Astrocyte of the hippocampus (primary cell): ENCODE data around the gene SELP.

ENCODE experiments used
- DNase-seq: peaks from one replicate; pipeline ENCODE4 v3.0.0; 2011; ENCODE audit warnings: low read depth, low spot score

Gene SELP

DNA sequence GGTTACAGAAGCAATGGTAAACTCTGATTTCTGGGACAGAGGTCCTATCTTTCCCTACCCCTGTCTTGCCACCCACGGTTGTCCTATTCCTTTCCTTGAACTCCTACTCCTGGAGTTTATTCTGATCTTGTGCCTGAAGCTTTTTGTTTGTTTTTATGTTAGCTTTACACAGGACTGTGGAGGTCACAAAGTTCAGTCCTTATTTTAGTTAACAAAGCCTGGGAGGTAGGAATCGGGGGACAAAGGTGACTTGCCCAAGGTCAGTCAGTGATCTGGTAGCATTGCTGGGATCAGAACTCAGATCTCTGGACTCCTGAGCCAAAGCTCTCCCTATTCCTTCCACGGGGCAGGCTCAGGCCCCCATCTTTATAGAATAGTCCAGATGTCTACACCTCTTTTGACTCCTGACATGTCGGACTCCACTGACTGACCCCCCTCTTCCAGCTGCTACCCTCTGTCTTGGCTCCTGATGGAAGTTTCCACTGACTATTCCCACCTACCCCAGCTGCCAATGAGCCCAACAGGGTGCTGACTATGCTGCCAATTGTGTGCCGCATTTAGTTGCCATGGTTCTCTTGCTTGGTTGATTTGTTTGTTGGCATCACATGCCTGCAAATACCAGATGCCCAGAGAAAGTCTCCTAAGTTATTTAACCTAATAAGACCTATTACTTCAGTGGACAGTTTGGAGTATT, 53.5 kb downstream of the SELP start:
- no peak for DNase-seq

DNA sequence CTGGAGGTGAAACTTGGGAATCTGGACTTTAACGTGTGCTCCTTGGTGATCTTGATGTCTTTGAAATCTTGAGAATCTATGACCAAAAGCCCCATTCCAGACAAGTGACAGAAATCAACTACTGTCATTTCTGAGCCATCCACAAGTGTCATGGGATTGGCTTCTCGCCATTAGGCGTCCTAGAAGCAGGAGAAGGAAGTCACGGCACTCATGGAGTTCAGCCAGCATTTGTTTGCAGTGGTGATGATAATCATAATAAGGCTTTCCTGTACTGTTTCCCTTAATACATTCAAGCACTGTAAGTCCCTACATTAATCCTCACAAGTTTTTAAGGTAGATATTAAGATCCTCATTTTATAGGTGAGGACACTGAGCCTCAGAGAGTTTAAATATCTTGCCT, 55.6 kb downstream of the SELP start:
- DNase-seq = no peak

DNA sequence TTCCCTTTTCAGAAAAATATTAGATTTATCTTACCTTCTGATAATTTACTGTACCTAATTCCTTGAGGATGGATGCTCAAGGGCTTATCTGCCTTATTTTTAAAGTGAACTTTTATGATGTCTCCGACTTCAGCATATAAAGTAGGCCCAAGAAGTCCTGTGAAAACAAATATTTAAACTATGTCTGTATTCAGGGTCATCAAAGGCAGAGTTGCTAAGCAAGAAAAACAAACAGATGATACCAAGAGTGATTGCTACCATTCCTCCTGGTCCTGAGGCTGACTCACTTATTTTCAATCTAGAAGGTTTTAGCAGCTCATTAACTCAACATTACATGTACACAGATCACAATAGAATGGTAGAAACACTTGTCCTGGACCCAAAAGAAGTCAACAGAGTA, 57.7 kb downstream of the SELP start:
- DNase-seq = peak; percentile 18

DNA sequence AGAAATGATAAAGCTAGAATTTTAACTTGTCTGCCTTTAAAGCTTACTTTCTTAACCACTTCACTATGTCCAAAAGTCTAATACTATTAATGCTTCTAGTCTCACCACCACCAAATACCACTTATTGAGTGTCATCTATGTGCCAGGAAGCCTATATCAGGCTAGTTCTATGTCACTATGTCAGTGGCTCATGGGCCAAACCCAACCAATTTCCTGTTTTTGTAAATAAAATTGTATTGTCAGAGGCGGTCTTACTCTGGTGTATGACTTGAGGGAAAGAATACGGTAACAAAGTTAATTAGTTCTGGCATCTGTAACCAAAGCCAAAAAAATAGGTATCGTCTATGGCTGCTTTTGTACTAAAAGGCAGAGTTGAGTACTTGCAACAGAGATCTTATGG, 58.5 kb downstream of the SELP start:
- no peak for DNase-seq

DNA sequence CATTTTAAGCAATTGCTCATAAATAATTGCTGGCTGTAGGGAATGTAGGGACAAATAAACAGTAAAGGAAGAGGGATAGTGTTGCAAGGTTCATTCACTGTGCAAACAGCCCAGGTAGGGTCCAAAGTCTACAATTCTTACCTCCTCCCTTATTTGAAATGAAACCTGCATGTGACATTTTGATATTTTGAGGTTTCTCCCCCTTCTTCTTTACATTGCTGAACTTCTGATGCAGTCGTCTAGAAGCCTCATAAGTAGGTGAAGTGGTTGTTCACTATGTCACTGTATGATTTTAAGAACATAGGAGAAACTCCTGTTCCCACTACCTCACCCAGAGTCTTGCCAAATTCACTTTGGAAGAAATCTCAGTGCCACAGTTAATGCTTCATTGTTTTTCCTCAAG, 59.8 kb downstream of the SELP start:
- no peak for DNase-seq

DNA sequence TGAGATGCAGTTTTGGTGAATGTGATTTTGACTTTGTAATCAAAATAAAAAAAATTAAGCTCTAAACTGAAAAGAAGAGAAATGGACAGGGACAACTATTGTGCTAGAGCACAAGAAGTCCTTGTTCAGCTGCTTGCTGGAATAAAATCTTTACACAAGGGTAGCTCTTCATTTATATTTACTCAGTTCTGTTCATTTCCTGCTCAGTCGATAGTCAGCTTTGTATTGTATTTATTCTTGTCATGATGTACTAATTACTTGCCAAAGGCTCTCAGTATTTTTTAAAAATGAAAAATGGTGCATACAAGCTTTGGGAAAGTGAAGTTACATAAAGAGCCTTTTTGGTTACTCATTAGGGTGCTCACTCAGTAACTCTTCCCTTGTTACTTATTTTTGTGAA, 61.4 kb downstream of the SELP start:
- DNase-seq = no peak

DNA sequence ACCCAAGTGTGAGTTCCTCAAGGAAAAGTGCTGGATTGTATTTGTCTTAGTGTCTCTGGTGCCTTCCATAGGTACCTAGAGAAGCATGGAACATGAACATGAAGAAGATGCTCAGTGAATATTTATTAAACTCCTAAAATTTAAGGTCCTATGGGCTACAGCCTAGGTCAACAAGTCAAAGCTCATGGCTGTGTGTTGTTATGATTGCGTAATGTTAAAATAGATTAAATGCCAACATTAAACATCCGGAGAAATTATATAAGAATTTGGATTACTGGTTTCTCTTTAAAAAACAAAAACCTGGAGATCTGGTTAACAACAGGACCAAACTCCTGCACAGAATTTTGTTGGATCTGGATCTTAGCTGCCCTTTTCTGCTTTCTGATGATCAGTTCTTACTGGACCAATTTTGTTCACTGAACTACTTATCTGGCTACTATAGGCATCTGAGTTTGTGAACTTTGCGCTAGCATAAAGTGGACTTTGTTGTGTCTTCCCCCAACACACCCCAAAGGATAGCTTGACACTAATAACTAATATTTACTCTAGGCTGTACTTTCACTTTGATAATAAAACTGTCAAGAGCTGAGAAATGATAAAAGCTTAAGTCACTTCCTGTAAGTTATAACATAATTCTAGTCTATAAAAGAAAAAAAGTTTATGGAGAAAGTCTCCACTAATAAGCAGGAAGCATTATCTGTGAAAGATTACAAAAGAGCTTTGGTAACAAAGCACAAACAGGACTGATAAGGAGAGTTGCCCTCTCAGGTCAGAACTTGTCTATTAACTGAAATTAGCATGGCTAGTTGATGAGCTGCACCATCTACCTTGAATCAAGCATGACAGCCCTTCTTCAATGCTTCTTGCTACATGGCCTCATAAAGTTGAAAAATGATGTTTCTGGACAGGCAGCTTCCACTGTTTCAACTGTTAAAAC, 64.3 kb downstream of the SELP start:
- no peak for DNase-seq

DNA sequence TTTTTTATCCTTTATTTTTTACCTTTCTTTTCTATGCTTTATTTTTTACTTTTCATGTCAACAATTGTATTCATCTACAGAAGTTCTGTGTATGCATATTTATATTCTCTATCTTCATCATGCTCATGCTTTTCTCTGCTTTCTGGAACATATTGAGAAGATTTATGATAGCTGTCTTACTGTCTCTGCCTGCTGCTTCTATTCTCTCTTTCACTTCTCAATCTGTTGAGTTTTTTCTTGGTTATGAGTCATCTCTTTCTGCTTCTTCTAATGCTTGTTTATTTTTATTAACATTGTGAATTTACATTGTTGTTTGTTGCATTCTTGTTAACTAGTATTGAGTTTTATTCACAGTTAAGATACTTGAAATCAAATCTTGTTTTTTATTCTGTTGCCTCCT, 66.3 kb downstream of the SELP start:
- no peak for DNase-seq

DNA sequence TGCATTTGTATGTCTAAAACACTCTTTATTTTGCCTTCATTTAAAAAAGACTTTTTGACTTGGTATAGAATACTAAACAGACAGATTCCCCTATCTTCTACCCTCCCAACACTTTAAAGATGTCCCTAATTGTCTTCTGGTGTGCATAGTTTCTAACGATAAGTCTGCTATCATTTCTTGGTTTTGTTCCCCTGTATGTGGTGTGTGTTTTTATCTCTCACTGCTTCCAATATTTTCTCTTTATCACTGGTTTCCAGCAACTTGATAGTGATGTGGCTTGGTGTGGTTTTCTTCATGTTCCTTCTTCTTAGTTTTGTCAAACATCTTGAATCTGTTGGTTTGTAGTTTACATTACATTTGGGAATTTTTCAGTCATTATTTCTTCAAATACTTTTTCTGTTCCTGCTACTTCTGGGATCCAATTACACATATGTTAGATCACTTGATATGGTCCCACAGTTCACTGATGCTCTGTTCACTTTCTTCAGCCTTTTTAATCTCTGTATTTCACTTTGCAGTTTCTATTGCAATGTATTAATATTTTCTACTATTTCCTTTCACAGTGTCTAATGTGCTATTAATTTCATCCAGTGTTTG, 66.8 kb downstream of the SELP start:
- no peak for DNase-seq

DNA sequence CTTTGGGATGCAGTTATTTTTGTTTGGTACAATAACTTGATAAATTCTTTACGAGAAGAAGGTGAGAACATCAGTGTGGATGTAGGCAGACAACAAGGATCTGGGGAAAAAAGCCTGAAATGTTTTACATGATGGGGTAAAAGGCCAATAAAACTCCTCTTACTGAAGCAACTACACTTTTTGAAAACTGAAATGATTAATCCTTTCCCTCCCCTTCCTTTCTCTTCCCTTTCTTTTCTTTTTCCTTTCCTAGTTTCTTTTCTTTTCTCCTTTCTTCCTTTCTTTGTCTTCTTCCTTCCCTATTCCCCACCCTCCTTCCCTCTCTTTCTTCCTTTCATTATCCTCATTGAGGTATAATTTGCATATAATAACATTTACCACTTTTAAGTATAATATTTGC, 68.2 kb downstream of the SELP start:
- no peak for DNase-seq

DNA sequence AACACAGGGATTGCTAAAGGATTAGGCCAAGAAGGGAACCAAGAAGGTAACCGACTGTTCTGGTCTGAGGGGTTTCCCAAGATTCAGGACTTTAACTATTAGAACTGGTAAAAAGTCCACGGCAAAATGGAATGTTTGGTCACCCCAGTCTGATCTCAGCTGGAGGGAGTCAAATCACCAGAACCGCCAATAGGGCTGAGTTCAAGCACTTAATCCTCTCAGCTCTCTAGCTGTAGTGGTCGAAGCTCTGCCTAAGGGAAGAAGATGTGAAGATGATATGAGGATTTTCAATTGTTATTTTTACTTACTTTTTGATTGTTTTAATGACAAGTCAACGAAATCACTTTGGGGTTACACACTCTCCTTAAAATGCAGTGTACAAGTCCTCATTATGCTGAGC, 72.8 kb downstream of the SELP start:
- DNase-seq = no peak

DNA sequence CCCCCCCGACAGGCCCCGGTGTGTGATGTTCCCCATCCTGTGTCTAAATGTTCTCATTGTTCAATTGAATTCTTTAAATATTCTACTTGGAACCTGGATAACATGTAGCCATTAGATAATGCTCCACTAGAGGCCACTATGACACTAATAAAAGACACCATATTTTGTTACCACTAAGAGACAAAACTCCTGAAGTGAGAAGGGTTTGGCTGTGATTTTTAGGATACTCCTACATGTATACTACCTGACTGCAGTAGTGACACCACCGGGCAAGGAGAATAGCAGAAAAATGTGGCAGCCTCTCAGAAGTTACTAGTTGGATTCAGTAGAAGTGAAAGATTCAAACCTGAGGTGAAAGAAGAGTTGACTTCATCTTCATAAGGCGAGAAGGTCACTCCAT, 79.6 kb downstream of the SELP start:
- peak; percentile 55 for DNase-seq

DNA sequence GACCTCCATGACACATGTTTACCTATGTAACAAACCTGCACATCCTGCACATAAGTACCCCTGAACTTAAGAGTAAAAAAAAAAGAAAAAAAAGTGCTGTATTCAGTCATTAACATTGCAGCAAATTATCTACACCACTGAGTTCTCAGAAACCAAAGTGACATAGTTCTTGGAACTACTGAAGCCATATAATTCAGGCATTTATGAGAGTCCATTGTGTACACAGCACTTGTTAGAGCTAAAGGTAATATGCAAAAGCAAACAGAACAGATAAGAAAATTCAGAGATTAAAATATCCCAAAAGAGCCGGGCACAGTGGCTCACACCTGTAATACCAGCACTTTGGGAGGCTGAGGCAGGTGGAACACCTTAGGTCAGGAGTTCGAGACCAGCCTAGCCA, 81.6 kb downstream of the SELP start:
- no peak for DNase-seq

DNA sequence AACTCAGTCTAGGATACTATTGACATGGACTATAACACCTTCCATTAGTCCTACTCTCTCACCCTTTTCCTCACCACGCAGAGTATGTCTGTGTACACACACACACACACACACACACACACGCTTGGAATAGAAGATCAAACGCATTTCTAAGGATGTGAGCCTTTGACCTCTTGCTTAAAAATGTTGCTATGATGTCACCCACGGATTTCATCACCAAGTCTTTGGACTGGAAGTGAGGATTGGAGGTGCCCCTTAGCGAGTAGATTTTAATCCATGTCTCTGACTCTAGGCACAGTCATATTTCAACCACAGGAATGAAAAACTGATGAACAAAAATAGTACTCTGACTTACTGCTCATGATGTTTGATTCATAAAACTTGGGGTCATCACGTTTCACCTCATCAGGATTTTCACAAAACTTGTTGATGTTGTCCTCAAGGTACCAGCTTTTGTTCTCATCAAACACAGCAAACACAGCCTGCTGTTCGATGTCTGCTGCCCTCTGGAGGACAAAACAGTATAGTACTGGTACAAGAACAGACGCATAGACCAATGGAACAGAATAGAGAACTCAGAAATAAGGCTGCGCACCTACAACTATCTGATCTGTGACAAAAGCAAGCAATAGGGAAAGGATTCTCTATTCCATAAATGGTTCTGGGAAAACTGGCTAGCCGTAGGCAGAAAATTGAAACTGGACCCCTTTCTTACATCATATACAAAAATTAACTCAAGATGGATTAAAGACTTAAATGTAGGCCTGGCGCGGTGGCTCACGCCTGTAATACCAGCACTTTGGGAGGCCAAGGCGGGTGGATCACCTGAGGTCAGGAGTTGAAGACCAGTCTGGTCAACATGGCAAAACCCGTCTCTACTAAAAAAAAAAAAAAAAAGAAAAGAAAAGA, 83.6 kb downstream of the SELP start:
- DNase-seq = peak; percentile 90

DNA sequence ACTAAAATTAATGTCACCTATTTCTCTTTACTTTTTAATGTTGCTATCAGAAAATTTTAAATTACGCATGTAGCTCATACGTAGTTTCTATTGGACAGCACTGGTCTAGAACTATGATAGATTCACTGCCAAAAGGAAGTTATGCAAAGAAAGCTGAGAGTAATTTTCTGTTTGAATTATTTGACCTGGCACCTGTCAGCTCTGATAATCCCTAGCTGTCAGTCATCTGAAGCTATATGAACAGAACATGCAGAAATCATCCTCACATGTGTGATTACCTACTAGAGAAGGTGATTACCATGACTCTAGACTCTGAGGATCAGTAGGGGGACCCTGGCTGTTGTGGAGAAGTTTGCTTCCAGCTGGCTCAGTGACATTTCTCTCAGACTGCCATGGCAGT, 84.5 kb downstream of the SELP start:
- no peak for DNase-seq

DNA sequence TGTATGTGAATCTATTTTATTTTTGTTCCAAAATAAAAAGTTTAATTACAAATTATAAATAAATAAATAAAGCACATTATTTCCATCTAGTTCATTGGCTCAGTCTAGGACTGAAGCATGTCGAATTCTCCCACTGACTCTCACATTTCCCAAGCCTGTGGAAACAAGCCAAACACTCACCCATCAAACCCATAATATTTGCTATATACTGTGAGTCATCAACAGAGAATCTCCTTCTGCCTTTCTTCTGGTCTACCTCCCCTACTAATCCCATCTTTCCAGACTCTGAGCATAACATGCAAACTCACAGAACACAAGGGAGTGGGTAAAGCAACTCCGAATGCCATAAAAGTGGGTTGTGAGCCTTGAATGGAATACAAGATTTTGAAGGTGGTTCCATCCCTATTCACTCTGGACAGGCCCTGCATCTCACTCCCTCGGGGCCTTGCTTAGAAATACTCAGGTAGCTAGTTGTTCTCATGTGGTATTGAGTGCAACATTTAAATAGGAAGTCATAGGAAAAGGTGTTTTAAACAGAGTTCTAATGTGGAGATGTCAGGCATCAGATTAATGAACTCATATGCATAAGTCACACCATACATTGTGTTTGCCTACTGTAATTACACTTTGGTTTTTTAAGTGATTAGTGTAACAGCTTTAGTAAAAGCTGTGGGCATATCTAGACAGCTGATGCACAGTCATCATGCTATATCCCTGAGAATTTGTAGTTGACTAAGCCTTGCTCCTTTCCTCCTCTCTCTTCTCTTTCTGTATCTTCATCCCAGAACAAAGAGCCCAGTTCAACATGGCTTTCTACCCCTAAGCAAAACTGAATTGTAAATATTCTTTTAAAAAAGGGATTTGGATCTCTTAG, 90.7 kb downstream of the SELP start:
- peak; percentile 96 for DNase-seq
